Measurements from ENCODE around the gene ABCC2. TPM values are rescaled to one million over a fixed set of nuclear protein-coding genes. Genes with fewer than 3 reads are reported as not detected.

ABCC2 gene
- total and polyA plus RNA-seq, 2 donors (not counting 1 experiment from before 2014, with no cell fraction given) = 4.2 to 7.0 TPM

- Histone ChIP-seq H3K4me2 (replicated peaks; ENCODE audit: low read depth, low read length, poor library complexity, severe bottlenecking) (no peak overlapping the region), H3K4me3 (ENCODE audit: control extremely low read depth in 1 of 5, extremely low read depth in 1 of 5, insufficient read depth in 1 of 5, low read depth in 2 of 5, low read length in 4 of 5) (no peak overlapping the region), H3K27me3 (replicated peaks in 1 of 4; ENCODE audit: control extremely low read depth in 1 of 4, control insufficient read depth in 3 of 4, insufficient read depth in 4 of 4, low read length in 3 of 4) (no peaks in the 10 kb centered on the region), H3K79me2 (ENCODE audit: control insufficient read depth, insufficient read depth, low read length) (no peaks in the 10 kb centered on the region), H3K9me3 (ENCODE audit: control extremely low read depth in 1 of 3, control insufficient read depth in 2 of 3, insufficient read depth in 1 of 3, low read length in 2 of 3) (no peaks in the 10 kb centered on the region), H2AFZ (ENCODE audit: insufficient read depth, low read depth, low read length, poor library complexity, severe bottlenecking) (no peak overlapping the region), H4K20me1 (ENCODE audit: control insufficient read depth, insufficient read depth, low read length, poor library complexity, severe bottlenecking) (no peaks in the 10 kb centered on the region), H3K27ac (ENCODE audit: low read length in 2 of 2) (no peak overlapping the region), H3K4me1 (ENCODE audit: control insufficient read depth in 2 of 2, insufficient read depth in 2 of 2, low read length in 2 of 2) (no peaks in the 10 kb centered on the region), H3K9ac (ENCODE audit: low read length) (no peak overlapping the region), H3K36me3 (replicated peaks in 1 of 2; ENCODE audit: control extremely low read depth in 1 of 2, control insufficient read depth in 1 of 2, extremely low read depth in 1 of 2, insufficient read depth in 2 of 2, low read length in 1 of 2) (peaks cover 0 to 83% of the 10 kb centered on the region in 2 experiments)
- ATAC-seq (ENCODE audit: low read depth) = no peak
- 94% methylated on average over 11 of the region's 19 CpGs for WGBS (ENCODE audit: insufficient coverage)
- H3K9me3 Mint-ChIP-seq (ENCODE audit: insufficient read depth) = no peaks in the 10 kb centered on the region
- no peak overlapping the region for H3K4me3 Mint-ChIP-seq
- H3K27ac Mint-ChIP-seq = no peak overlapping the region
- intact Hi-C loops (cut with micrococcal nuclease) = no loop called here
- CTCF ChIA-PET = interaction anchor here (1.7 kb wide), 2 partner anchors 10 to 166 kb away, joined by 3 to 6 read pairs; no protein-coding TSS in a partner anchor
- H3K27me3 Mint-ChIP-seq = no peaks in the 10 kb centered on the region
- no peaks in the 10 kb centered on the region for H3K4me1 Mint-ChIP-seq
- POLR2A ChIA-PET = no interaction called here
- TF ChIP-seq EZH2 (IDR thresholded peaks at IDR 0.05; ENCODE audit: borderline replicate concordance, insufficient read depth, low read depth, low read length, poor library complexity, severe bottlenecking) = no peak
- no peak for TF ChIP-seq CTCF (IDR thresholded peaks at IDR 0.05)
- DNase-seq = no peak
These were observed 97.8 kb downstream of the ABCC2 start for GRCh38 chr10:99880080-99880835.

GRCh38 chr10:99881371-99881770 is 98.9 kb downstream of the ABCC2 start:
- Histone ChIP-seq H3K79me2 (ENCODE audit: control insufficient read depth, insufficient read depth, low read length) (no peaks in the 10 kb centered on the region), H3K36me3 (replicated peaks in 1 of 2; ENCODE audit: control extremely low read depth in 1 of 2, control insufficient read depth in 1 of 2, extremely low read depth in 1 of 2, insufficient read depth in 2 of 2, low read length in 1 of 2) (peaks cover 0 to 81% of the 10 kb centered on the region in 2 experiments), H3K4me2 (replicated peaks; ENCODE audit: low read depth, low read length, poor library complexity, severe bottlenecking) (no peak overlapping the region), H4K20me1 (ENCODE audit: control insufficient read depth, insufficient read depth, low read length, poor library complexity, severe bottlenecking) (no peaks in the 10 kb centered on the region), H3K27me3 (replicated peaks in 1 of 4; ENCODE audit: control extremely low read depth in 1 of 4, control insufficient read depth in 3 of 4, insufficient read depth in 4 of 4, low read length in 3 of 4) (no peaks in the 10 kb centered on the region), H3K4me1 (ENCODE audit: control insufficient read depth in 2 of 2, insufficient read depth in 2 of 2, low read length in 2 of 2) (no peaks in the 10 kb centered on the region), H3K4me3 (ENCODE audit: control extremely low read depth in 1 of 5, extremely low read depth in 1 of 5, insufficient read depth in 1 of 5, low read depth in 2 of 5, low read length in 4 of 5) (no peak overlapping the region), H2AFZ (ENCODE audit: insufficient read depth, low read depth, low read length, poor library complexity, severe bottlenecking) (no peak overlapping the region), H3K27ac (ENCODE audit: low read length in 2 of 2) (no peak overlapping the region), H3K9ac (ENCODE audit: low read length) (no peak overlapping the region), H3K9me3 (ENCODE audit: control extremely low read depth in 1 of 3, control insufficient read depth in 2 of 3, insufficient read depth in 1 of 3, low read length in 2 of 3) (no peaks in the 10 kb centered on the region)
- ChIA-PET POLR2A (no interaction called here), CTCF (interaction anchor here (1.7 kb wide), 1 partner anchor 165 kb away, joined by 6 read pairs; no protein-coding TSS in a partner anchor)
- TF ChIP-seq CTCF (IDR thresholded peaks at IDR 0.05) = no peak
- TF ChIP-seq EZH2 (IDR thresholded peaks at IDR 0.05; ENCODE audit: borderline replicate concordance, insufficient read depth, low read depth, low read length, poor library complexity, severe bottlenecking) = no peak
- WGBS (ENCODE audit: insufficient coverage) = 89% methylated on average over 4 of the region's 5 CpGs
- H3K4me1 Mint-ChIP-seq = no peaks in the 10 kb centered on the region
- no peak overlapping the region for H3K4me3 Mint-ChIP-seq
- H3K27ac Mint-ChIP-seq = no peak overlapping the region
- no peak for ATAC-seq (ENCODE audit: low read depth)
- DNase-seq = no peak
- intact Hi-C loops (cut with micrococcal nuclease) = no loop called here
- H3K9me3 Mint-ChIP-seq (ENCODE audit: insufficient read depth) = no peaks in the 10 kb centered on the region
- H3K27me3 Mint-ChIP-seq = no peaks in the 10 kb centered on the region
